GM13976 (cell line): Measurements from ENCODE around the gene XRCC3.

Experiments
- DNase-seq: peaks from one replicate; pipeline ENCODE4 v3.0.0; 2012; ENCODE audit warnings: low spot score
- in situ Hi-C: fragments of 300-500 bp; cut with MboI; formaldehyde crosslinking; loops from one replicate; pipeline ENCODE4 v1.12.0; 2022; ENCODE audit warnings: low sequenced_read_pairs, mixed read lengths, inconsistent platforms; ENCODE audit not compliant: unreplicated experiment
- TF ChIP-seq, protein P1 (sequence below): IDR thresholded peaks from 2 replicates; pipeline ENCODE4 v1.5.1; 2012; ENCODE audit warnings: borderline replicate concordance, mild to moderate bottlenecking; ENCODE audit not compliant: insufficient read depth; ENCODE audit errors: extremely low read depth, missing control alignments, control extremely low read depth

XRCC3 gene

GRCh38 chr14:103753774-103754173 lies 38.5 kb upstream of the XRCC3 start:
- in situ Hi-C loops, result no loop called here
- DNase-seq, result no peak
- TF ChIP-seq, protein P1, sequence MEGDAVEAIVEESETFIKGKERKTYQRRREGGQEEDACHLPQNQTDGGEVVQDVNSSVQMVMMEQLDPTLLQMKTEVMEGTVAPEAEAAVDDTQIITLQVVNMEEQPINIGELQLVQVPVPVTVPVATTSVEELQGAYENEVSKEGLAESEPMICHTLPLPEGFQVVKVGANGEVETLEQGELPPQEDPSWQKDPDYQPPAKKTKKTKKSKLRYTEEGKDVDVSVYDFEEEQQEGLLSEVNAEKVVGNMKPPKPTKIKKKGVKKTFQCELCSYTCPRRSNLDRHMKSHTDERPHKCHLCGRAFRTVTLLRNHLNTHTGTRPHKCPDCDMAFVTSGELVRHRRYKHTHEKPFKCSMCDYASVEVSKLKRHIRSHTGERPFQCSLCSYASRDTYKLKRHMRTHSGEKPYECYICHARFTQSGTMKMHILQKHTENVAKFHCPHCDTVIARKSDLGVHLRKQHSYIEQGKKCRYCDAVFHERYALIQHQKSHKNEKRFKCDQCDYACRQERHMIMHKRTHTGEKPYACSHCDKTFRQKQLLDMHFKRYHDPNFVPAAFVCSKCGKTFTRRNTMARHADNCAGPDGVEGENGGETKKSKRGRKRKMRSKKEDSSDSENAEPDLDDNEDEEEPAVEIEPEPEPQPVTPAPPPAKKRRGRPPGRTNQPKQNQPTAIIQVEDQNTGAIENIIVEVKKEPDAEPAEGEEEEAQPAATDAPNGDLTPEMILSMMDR, result no peak

DNA sequence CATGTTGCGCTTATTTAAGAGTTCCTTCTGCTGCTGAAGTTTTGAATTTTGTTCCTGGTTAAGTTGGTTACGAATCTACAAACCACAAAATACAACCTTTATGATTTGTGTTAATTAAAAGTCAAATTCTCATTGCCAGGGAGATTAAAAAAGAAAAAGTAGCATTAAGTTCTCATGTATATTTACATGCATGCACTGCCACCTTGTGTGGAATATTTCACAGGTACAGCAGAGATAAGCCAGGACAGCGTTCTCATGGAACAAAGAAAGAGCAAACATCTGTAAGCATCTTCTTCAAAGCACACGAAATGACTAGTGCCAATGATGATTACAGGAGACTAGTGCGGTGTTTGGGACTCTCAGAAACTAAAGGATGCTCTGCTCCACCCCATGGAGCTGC lies 34.6 kb upstream of the XRCC3 start:
- in situ Hi-C loops, result no loop called here
- TF ChIP-seq, protein P1, result no peak
- no peak for DNase-seq

GRCh38 chr14:103749452-103749851 lies 34.2 kb upstream of the XRCC3 start:
- no peak for DNase-seq
- in situ Hi-C loops, result no loop called here
- TF ChIP-seq, protein P1, result no peak

DNA sequence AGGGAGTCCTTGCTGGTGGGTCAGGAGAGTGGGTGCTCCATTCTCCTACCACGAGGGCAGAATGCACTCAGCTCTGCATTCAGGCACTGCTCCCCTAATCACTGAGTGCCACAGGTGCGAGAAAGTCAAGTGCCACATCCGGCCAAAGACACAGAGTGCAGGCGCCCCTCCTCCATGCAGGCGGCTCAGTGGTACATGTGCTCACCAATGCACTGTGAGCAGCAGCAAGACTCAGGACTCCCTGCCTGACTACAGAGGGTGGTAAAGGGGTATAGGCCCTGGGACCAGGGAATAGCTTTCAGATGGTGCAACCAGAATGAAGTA lies 33.2 kb upstream of the XRCC3 start:
- in situ Hi-C loops, result no loop called here
- TF ChIP-seq, protein P1, result no peak

GRCh38 chr14:103746701-103747100 lies 31.4 kb upstream of the XRCC3 start:
- in situ Hi-C loops, result no loop called here
- DNase-seq, result no peak
- TF ChIP-seq, protein P1, result no peak

More for the DNA sequence above, 33.2 kb upstream of the XRCC3 start:
- no peak for DNase-seq

DNA sequence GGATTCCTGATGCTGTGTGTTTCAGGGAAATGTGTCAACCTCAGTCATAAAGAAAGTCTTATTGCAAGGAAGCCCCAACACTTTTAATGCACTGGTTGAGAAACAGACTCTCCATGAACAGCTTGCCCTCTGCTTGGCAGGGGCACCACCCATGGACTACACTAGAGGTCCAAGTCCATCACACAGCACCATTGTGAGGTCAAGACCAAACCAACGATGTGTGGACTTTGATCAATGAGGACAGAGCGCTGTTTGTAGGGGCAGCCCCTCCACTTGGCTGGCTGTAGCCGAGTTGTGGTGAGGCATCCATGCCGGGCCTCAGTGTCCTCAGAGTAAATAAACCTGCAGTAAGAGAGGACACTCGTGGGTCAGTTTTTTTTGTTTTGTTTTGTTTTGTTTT lies 30.2 kb upstream of the XRCC3 start:
- in situ Hi-C loops, result no loop called here
- TF ChIP-seq, protein P1, result no peak
- DNase-seq, result no peak
